Measurements from ENCODE around the gene PKNOX1.
"Not testable (repeated sequence)": the region's sequence is repeated elsewhere in the genome, so short reads cannot be mapped to it uniquely, and the experiment has no call there.

Gene PKNOX1

DNA sequence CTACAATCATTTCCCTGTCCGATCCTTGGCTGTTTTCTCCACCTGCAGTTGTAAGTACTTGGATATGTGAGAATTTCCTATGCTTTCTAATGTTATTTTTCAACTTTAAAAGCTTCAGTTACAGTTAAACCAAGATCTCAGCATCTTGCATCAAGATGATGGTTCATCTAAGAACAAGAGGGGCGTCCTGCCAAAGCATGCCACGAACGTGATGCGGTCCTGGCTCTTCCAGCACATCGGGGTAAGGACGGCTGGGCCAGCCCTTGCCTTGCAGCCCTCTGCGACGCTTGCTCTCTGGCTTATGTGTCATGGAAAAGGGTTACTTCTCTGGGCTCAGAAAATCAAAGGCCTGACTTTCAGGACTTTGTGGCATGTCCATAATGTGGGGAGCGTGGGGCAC lies 46.8 kb downstream of the PKNOX1 start:
- no peak for DNase-seq

DNA sequence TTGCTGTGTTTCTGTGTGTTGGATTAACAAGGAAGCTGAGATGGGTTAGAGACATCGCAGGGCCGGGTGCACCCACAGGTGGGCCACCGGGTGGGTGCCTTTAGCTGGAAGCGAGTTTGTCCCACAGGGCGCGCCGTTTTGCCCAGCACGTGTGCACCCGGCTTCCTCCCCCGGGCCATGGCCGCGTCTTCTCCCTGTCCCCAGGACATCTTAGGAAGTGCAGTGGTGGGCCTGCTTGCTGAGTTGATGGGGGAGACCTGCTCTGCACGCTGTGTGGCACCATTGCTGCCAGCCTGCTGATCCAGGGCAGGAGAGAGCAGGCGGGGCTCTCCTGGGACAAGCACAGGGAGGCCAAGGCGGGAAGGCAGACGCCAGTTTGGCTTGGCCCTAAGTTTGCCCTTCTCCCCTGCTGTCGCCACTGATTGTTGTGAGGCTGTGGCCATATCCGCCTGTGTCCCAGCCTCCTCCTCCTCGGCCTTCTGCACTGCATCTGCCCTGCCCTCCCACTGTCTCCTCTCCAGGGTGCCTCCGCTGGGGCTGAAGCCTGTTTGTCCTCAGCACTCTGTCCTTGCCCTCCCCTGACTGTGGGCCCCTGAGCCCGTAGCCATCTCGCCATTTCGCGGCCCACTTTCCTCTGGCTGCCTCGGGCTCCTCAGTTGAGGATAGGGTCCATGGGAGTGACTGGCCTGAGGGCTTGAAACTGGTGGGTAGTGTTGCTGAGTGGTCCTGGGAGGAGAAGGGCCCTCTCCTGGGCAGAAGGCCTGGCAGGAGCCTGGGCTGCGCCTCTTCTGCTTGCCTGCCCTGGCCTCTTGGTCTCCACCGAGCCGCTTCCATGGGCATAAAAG lies 47.6 kb downstream of the PKNOX1 start:
- DNase-seq = no peak

- no peak for DNase-seq
These were observed 48.8 kb downstream of the PKNOX1 start for GRCh38 chr21:43023175-43023574.

GRCh38 chr21:43024439-43025136 lies 50.2 kb downstream of the PKNOX1 start:
- no peak for DNase-seq

DNA sequence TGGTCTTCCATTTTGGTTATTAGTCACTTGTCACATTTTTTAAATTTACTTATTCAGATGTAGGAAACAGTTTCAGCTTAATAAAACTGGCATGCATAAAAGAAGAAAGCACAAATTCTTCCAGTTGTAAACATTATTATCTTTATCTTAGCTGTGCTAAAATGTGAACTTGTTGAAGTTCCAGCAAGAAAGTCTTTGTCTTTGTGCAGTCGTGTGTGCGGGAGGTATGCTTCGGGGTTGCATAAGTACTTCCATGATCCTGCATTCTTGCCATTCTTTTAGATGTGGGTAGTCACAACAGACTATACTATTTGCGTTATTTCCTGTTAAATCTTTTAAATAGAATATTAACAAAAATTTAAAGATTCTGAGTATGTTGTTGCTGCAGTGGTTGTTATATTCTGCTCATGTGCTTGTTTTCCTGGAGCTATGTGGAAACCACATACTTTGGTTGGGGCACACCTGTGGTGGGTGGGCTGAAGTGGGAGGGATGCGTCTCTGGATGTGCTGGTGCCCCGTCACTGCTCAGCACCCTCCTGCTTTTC lies 51.3 kb downstream of the PKNOX1 start:
- no peak for DNase-seq

- no peak for DNase-seq
These were observed 53.7 kb downstream of the PKNOX1 start for GRCh38 chr21:43027846-43028731.

GRCh38 chr21:43029785-43030184 lies 55.4 kb downstream of the PKNOX1 start:
- DNase-seq = no peak

GRCh38 chr21:43031121-43031619 lies 56.8 kb downstream of the PKNOX1 start:
- no peak for DNase-seq

- DNase-seq = no peak
These were observed 59.7 kb downstream of the PKNOX1 start for GRCh38 chr21:43034101-43034500.

GRCh38 chr21:43034826-43035225 lies 60.5 kb downstream of the PKNOX1 start:
- DNase-seq = no peak

- not testable (repeated sequence) for DNase-seq
These were observed 62.5 kb downstream of the PKNOX1 start for GRCh38 chr21:43036889-43037288.

GRCh38 chr21:43037918-43038658 lies 63.7 kb downstream of the PKNOX1 start:
- DNase-seq = not testable (repeated sequence)

- DNase-seq = not testable (repeated sequence)
These were observed 64.3 kb downstream of the PKNOX1 start for GRCh38 chr21:43038659-43039044.

DNA sequence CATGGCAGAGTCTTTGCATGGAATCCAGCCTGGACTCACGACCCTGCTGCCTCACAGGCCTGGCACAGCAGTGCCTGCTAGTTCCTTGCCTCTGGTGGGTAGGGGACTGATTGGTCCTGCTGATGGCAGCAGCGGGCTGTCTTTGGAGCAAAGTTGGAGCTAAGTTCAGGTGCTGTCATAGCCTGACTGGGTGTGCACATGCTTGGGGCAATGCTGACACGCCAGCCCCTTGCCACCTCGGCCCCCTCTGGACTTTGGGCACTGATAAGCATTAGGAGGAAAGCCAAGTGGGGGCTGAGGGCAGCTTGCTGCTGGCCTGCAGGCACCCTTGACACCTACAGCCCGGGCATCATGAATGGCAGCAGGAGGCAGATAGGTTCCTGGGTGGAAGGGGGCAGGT lies 67.8 kb downstream of the PKNOX1 start:
- not testable (repeated sequence) for DNase-seq

- not testable (repeated sequence) for DNase-seq
These were observed 68.9 kb downstream of the PKNOX1 start for GRCh38 chr21:43043291-43043690.

GRCh38 chr21:43044547-43044946 lies 70.2 kb downstream of the PKNOX1 start:
- DNase-seq = not testable (repeated sequence)

- DNase-seq = not testable (repeated sequence)
These were observed 71.0 kb downstream of the PKNOX1 start for GRCh38 chr21:43045165-43045875.

DNA sequence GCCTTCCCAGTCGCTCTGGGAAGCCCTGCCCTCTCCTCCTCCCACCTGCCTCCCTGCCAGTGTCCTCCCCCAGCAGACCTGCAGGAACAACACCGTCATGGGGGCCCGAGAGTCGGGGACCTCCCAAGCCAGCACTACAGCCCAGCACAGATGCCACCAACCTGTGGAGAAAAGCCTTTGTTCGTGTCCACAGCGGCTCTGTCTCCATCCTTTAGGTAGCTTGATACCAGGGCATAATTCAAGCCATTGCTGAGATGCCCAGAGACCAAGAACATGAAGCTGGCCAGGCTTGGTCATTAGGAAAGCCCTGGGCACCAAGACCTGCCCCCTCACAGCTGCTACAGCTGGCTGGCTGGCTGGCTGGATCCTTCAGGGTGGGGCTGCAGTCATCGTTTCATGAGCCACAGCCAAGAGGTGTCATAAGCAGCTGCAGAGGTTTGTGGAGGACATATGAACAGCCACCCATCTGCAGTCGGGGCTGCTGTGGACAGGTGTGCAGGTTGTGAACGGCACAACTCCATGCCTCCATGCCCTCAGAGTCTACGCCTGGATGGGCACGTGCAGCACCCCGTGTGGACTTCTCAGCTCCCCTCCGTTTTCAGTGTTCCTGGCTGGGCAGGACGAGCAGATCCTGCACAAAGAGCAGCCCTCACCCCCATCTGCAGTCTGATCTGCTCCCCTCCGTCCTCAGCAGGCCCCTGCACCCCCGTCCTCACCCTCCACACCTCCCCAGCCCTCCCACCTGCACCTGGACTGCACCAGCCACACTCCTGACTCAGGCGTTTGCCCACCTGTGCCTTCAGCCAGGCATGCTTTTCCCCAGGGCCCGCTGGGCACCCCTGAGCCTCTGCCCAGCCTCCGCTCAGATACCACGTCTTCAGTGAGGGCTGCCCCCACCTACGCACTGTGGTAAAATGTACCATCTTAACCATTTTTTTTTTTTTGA lies 71.8 kb downstream of the PKNOX1 start:
- DNase-seq = peak; percentile 29

GRCh38 chr21:43053112-43053511 lies 78.8 kb downstream of the PKNOX1 start:
- not testable (repeated sequence) for DNase-seq
